NK-92 treated with Interleukin-12 subunit alpha and Interleukin-12 subunit beta, amount 100 ng/mL, for 24 hours (cell line): ENCODE measurements around the gene CRELD2.

Experiments
- DNase-seq: peaks from one replicate; lab custom pipeline; 2025; lab: John Stamatoyannopoulos, UW

CRELD2 gene

DNA sequence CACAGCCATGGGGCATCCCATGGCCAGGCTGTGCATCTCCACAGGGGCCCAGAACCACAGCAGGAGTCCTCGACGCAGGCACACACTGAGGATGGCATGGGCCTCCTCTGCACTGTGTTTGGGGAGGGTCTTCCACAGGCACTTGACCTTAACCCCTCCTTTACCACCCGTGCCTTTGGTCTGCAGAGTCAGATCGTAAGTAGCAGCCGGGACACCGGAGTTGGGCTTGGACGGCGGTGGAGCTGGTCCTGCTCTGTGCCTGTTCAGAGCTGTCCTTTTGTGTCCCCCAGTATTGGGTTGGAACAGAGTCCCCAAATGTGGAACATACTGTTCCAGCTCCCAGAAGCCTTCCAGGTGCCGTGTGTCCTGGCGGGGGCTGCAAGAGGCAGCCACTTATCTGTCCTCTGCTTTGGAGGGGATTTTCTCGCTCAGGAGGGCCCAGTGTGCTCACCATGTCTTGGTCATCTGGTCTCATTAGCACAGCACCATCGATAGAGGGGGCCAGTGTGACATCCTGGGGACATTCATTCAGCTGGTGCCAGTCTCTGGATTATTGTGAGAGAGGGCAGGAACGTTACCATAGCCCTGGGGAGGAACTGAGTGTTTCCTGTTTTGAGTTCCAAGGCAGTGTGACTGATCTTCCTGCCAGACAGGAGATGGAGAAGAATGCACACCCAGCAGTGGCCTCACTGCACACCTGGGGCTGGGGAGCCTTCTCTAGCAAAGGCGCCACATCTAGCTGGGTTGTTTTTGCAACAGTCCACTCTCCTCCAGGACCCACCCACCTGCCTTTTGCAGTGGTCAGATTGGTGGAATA is 12.4 kb downstream of the CRELD2 start:
- DNase-seq, result peak; percentile 31

DNA sequence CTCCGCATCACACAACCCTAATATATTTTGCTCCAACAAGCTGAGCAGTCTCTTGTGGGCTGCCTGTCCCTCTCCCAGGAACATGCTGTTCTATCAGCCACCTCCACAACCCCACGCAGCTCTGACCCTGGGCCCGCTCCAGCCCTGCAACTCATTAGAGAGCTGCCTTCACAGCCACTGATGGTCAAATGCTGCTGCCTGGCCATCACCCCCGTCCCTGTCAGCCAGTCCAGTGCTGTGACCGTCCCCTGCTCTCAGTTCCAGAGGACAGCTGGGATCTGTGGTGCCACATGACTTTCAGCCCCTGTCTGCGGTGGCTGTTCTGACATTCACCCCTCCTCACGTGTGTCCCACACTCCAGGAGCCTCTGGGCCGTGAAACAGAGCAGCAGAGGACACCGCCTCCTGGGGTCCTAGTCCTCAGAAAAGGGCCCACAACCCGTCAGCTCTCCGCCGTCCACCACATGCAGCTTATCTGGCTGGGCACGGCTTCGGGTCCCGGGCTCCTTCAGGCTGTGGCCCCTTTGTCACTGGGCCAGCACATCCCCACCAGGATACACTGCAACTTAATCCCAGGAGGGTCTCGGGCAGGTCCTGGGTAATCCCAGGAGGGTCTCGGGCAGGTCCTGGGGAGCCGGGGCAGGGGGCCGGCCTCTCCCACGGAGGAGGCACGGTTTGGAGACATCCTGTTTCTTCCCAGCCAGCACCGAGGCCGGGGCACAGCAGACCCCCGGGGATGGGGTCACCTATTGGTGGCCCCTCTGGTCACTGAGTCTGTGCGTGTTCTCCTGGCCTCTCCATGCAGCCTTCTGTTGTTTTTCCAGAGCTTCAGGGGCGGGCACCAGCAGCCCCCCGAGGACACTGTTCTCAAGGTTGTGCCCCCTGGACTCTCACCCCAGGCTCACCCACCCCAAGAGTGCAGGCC is 15.1 kb downstream of the CRELD2 start:
- DNase-seq, result no peak

DNA sequence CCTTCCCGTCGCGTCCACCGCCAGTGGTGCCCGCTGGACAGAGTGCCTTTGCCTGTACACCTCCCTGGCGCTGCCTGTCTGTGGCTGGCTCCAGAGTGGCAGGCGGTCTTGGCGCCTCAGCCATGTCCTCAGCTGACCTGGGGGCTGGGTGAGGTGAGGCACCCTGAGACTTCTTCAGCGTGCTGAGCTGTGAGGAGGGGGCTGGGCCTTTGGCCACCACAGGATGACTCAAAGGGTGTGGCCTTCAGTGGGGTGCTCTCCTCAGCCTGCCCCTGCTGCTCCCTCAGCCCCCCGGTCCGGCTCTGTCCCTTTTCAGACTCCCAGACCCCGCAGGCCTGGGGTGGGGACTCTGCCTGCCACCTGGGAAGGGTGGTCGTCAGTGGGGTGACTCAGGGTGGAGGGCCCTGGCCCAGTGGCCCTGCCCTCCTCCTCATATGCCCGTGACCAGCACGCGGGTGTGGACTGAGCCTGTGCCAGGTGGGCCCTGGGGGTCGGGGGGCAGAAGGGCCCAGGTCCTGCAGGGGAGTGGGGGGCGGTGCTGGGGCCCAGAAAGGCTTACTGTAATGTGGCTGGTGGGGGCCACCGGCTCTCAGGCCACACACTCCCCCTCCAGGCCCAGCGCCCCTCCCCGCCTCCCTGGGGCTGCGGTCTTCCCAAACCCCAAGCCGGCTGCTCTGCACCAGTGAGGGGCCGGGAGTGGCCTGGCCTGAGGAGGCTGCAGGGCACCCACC is 15.9 kb downstream of the CRELD2 start:
- DNase-seq, result no peak

DNA sequence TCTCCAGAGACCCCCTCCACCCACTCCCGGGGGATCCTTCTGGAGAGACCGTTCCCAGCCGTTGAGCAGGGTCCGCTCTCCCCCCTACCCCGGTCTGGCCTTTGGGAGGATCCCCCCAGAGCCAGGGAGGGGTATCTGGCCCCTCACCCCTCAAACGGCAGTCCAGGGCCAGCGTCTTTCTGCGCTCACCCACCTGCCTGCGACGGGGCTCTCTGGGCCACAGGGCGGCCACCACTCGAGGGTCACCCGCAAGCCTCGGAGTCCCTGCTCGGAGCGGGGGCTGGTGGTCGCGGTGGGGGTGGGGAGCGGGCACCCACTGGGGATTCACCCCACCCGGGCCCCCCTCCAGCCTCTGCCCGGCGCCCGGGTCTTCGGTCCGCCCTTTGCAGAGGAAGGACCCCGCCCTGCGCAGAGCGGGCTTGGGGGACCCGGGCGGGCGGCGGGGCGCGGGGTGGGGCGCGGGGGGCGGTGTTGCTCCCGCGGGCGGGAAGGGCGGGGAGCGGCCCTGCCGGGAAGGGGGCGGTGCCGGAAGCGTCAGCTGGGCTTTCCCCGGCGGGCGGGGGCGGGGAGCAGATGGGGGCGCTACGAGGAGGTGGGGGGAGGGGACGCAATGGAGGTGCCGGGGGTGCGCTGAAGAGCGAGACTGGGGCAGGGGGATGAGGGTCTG is 16.6 kb downstream of the CRELD2 start:
- peak; percentile 67 for DNase-seq

DNA sequence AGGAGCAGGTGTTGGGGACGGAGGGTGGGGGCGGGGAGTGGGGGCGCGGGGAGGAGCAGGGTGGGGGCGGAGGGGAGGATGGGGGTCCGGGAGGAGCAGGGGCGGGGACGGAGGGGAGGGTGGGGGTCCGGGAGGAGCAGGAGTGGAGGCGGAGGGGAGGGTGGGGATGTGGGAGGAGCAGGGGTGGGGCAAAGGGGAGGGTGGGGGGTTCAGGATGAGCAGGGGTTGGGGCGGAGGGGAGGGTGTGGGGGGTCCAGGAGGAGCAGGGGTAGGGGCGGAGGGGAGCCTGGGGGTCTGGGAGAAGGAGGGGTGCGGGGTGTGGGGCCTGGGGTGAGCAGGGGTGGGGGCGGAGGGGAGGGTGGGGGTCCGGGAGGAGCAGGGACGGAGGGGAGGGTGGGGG is 17.1 kb downstream of the CRELD2 start:
- DNase-seq, result peak; percentile 59

DNA sequence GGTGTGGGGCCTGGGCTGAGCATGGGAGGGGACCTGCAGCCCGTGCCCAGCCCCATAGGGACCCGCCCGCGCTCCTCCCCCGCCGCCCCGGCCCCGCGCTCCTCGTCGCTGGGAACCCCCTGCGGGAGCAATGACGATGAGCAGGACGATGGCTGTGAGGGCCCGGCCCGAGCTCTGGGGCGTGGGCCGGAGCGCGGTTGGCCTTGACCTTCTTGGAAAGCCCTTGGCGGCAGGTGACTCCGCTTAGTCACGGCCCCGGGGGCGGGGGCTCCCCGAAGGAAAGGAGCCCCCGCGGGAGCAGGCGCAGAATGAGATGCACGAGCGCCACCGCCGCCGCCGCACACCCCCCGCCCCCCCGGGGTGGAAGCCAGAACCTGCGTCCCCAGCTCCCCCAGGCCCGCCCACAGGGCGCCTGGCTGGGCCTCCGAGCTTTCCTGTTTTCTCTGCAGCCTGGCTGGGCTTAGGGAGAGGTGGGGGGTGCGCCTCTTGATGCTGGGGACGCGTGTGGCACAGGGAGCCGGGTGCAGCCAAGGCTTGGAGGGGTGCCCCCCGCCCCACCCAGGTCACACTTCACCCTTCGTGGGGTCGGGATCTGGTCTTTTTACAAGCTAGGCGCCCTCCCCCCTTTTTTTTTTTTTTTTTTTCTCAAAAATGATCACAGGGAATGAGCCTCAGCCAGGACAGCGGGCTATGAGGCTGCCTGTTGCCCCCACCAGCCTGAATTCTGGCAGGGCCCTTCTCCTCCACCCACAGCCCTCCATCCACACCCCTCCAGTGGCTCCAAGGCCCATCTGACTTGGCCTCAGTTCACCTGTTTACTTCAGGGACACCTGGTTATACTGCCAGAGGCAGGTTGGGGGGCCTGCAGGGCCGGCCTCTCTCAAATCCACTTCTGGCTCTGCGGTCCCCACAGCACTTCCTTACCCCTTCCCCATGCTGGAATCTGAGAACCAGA is 17.9 kb downstream of the CRELD2 start:
- DNase-seq, result peak; percentile 91

DNA sequence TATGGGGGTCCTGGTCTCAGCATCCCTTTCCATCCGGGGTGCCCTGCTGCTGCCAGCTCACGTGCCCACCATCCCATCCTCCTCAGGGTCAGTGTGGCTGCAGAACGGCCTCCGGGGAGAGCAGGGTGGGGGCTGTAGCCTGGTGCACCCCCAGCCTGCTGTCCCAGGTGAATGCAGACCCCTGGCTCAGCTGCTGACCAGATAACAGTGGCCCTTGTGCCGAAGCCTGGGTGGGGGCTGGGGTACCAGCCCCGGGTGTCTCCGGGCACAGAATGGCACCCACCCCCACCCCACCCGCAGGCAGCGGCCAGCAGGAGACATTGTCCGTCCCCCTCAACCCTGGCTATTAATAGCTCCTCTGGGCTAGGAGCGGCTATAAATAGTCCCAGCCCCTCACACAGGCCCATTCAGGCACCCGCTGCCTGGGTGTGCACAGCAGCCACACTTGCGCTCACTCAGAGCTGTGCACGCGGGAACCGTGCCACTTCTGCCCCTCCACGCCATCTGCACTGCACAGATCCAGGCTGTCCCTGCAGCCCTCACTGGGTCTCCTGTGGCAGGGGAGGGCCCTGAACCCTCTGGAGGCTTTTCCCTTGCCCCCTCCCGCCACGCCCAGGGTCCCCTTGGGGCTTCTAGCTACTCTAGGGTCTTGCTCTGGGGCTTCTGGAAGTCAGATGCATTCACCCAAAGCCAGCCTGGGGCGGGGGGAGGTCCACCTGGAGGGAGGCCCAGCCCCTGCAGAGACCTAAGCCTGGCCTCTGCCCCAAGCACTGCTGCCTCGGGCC is 18.7 kb downstream of the CRELD2 start:
- DNase-seq, result no peak

DNA sequence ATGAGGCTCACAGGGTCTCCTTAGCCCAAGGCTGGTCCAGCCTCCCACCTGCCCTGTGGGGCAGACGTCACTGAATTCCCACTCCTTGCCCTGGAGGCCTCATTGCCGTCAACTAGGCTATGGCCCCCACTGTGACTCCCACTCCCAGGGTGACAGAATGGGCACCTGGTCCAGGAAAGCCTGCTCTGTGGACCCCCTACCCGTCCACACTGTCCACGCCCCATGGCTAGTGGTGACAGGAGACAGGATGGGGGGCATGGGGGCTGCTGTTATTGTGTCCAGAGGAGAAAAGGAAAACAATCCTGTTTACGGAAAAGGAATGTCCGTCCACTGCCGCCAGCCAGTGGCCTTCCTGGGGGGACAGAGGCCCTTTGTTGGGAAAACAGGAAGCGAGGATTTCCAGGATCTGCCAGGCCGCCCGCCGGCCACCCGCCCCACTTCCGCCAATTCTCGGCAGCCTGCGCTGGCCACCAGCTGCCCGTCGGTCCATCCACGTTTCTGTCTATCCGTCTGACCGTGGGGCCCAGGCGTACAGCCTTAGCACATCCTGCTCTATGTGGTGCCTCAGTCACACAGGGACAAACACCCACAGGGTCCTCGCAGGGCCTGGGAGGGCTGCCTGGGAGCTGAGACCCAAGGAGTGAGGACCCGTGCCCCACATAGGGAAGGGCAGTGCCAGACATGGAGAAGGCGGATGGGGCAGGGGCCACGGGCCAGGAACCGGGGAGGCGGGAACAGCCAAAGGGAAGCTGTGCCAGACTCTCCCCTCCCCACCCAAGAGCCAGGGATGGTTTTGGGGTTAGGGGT is 19.5 kb downstream of the CRELD2 start:
- no peak for DNase-seq

DNA sequence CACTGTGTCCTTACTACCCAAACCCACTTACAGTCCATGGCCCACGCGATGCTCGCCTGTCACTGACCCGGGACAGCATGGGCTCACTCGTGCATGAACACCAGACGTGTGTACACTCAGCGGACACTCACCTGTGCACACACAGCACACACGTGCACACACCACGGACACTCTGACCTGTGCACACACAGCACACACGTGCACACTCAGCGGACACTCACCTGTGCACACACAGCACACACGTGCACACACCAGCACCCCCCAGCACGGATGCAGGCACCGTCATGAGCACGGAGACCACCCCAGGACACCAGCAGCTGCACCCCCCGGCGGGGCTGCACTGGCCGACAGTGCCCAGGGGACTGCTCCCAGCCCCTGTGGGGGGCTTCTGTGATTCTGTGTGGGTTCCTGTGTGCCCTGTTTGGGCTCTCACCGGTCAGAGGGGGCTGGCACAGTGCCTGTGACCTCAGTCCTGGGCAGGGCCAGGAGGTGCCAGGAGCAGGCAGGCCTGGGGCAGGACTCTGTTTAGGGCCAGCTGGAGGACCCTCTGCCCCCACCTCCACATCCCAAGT is 20.2 kb downstream of the CRELD2 start:
- DNase-seq, result no peak

DNA sequence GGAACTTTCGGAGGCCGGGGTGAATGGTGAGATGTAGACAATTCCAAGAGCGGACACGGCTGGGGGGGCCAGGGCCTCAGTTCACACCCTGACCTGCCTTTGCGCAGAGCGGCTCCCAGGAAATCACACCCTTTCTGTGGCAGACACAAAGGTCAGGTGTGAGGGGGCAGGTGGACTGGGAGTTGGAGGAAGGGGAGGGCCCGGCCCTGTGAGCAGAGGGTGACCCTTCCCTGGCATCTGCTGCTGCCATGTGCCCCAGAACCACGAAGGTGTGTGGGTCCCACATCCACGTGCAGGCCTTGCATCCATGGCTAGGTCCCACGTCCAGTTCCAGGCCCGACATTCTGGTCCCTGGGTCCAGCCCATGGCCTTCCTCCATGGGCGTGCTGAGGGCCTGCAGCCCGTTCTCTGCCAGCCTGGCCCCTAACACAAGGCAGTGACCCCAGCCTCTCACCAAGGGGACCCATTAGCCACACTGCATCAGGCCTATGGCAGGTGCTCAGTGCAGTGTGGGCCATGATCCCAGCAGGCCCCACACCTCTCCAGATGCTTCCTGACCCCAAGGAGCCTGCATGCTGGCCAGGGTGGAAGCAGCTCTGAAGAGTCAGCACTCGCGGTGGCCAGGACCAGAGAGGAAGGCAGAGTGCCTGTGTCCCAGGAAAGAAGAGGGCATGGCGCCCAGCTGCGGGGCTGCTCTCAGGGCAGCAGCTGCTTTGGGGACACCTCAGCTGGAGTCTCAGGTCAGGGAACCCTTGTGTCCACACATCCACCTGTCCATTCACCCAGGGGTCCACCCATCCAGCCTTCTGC is 23.3 kb downstream of the CRELD2 start:
- DNase-seq, result no peak

DNA sequence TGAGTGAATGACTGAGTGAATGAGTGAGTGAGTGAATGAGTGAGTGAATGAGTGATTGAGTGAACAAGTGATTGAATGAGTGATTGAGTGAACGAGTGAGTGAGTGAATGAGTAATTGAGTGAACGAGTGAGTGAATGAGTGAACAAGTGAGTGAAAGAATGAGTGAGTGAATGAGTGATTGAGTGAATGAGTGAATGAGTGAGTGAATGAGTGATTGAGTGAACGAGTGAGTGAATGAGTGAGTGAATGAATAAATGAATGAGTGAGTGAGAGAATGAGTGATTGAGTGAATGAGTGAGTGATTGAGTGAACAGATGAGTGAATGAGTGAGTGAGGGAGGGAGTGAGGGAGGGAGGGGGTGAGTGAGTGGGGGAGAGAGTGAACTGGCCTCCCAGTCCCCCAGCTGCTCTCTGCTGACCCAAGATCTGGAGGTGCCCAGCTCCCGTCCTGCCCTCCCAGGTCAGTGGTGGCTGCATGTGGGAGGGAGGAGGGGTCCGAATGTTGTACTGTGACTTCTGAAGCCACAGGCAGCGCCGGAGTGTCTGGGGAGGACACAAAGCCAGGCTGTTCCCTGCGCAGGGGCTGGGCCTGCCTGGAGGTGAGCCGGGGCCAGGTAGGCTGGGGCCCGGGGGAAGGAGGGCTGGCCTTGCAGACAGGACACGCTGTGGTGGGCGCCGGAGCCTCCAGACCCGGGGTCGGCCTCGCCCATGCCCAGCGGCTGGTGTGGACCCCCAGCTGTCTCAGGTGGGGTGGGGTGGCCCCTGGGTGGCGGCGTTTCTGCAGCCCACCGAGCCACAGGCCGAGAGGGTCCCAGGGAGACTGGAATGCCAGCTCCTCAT is 24.4 kb downstream of the CRELD2 start:
- DNase-seq, result no peak

DNA sequence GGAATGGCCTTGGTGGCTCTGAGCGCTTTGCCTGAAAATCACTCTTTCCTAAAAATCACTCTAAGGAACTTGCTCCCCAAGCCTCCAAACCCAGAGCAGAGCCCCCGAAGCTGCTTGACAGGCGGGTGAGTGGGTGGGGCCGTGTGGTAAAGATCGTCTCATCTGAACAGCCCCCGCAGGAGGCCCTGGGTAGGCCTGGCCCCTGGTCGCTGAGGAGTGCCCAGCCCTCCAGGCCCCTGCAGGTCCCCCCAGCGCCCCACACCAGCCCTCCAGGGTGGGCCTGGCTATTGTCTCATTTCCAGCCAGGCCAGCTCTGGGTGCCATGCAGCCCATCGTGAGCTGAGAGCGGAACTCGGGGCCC is 25.0 kb downstream of the CRELD2 start:
- no peak for DNase-seq

DNA sequence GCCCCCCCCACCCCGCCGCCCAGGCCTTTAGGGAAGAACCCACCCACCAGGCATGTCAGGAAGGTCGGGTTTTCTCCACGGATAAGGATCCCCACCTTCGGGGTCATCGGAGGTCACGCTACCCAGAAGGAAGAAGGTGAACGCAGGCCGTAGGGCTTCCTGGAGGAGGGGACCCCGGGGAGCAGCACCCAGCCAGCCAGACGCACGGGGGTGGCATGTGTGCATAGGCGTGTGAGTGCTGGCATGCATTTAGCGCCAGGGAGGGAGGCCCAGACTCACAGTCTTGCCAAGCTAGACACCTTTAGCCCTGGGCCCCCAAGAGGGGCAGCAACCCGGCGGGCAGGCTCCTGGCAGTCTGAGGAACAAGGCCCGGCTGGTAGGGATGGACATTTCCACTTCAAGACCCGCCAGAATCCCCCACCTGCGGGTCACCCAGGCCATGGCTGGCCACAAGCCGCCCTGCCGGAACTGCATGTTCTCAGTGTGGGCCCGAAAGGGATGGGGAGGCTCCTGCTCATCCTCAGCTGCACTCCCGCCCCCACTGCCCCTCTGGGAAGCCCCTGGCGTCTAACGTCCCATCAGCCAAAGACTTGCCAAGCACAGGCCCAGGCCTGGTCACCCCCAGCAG is 25.5 kb downstream of the CRELD2 start:
- DNase-seq, result no peak

DNA sequence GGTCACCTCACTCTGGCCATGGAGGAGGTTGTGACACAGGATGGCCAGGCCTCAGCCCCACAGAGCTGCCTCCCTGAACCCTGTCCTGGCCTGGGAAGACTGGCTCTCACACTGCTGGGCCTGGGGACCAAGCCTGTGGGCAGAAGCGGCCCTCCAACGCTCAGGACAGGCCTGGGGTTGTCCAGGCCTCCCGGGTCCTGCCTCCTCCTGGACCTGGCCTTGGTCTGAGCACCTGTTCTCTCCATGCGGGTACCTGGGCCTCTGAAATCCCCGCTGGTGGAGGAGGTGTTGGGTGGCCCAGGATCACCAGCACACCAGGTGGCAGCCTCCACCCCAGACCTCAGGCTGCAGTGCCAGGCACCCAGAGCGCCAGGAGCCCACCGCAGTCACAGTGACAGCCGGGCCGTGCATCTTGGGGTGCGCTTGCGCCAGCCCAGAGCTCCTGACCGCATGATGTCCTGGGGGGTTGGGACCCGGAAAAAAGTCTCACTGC is 26.0 kb downstream of the CRELD2 start:
- no peak for DNase-seq

DNA sequence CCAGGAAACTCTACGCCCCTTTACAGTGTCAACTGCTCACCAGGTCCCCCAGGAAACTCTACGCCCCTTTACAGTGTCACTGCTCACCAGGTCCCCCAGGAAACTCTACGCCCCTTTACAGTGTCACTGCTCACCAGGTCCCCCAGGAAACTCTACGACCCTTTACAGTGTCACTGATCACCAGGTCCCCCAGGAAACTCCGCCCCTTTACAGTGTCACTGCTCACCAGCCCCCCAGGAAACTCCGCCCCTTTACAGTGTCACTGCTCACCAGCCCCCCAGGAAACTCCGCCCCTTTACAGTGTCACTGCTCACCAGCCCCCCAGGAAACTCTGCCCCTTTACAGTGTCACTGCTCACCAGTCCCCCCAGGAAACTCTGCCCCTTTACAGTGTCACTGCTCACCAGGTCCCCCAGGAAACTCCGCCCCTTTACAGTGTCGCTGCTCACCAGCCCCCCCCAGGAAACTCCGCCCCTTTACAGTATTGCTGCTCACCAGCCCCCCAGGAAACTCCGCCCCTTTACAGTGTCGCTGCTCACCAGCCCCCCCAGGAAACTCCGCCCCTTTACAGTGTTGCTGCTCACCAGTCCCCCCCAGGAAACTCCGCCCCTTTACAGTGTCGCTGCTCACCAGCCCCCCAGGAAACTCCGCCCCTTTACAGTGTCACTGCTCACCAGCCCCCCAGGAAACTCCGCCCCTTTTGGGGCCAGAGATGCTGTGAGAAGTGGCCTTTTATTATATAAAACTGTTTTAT is 26.8 kb downstream of the CRELD2 start:
- peak; percentile 43 for DNase-seq
